C4-2B (cell line): Measurements from ENCODE around the gene MRPL3.

Source experiments
- ZFX ChIP-seq: fragments of 450-650 bp; IDR thresholded peaks from 2 replicates; pipeline ENCODE4 v1.6.1; 2017
- TF ChIP-seq, protein P1 (sequence below): fragments of 450-650 bp; conservative IDR thresholded peaks from 2 replicates; pipeline ENCODE4 v1.5.1; 2017; ENCODE audit warnings: mild to moderate bottlenecking

DNA sequence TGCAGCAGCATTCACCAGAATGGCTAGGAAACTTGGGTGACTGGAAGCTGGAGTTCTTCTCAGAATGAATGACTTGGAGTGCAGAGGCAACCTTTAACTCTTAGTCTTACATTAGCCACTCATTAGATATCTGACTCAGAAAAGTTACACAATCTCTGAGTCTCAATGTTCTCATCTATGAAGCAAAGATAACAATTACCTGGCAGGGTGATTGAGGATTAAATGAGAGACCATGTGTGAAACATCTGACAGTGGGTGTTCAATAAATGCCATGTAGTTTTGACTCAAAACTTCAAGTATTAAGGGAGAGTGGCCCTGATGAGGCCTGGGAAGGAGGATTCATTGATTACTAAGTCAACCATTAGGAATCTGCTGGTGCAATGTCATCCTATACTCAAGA, 48.3 kb downstream of the MRPL3 start:
- TF ChIP-seq, protein P1, sequence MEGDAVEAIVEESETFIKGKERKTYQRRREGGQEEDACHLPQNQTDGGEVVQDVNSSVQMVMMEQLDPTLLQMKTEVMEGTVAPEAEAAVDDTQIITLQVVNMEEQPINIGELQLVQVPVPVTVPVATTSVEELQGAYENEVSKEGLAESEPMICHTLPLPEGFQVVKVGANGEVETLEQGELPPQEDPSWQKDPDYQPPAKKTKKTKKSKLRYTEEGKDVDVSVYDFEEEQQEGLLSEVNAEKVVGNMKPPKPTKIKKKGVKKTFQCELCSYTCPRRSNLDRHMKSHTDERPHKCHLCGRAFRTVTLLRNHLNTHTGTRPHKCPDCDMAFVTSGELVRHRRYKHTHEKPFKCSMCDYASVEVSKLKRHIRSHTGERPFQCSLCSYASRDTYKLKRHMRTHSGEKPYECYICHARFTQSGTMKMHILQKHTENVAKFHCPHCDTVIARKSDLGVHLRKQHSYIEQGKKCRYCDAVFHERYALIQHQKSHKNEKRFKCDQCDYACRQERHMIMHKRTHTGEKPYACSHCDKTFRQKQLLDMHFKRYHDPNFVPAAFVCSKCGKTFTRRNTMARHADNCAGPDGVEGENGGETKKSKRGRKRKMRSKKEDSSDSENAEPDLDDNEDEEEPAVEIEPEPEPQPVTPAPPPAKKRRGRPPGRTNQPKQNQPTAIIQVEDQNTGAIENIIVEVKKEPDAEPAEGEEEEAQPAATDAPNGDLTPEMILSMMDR, result no peak
- TF ChIP-seq ZFX, result no peak
